CD4-positive, alpha-beta T cell treated with Interleukin-21 for 1 hour (primary cell): ENCODE measurements around the gene MYT1.

Experiments
- DNase-seq: peaks from one replicate; pipeline ENCODE4 v3.0.0-alpha.2; 2020

The MYT1 gene

GRCh38 chr20:64196309-64196708 lies 32.1 kb downstream of the MYT1 start:
- DNase-seq = no peak

GRCh38 chr20:64196847-64197306 lies 32.6 kb downstream of the MYT1 start:
- no peak for DNase-seq

- DNase-seq = no peak
These were observed 34.1 kb downstream of the MYT1 start for GRCh38 chr20:64198347-64198746.

GRCh38 chr20:64199395-64199794 lies 35.1 kb downstream of the MYT1 start:
- no peak for DNase-seq

- no peak for DNase-seq
These were observed 36.5 kb downstream of the MYT1 start for GRCh38 chr20:64200740-64201139.

- DNase-seq = no peak
These were observed 37.4 kb downstream of the MYT1 start for GRCh38 chr20:64201653-64202052.

- DNase-seq = no peak
These were observed 39.0 kb downstream of the MYT1 start for GRCh38 chr20:64203037-64203777.

- DNase-seq = no peak
These were observed 41.4 kb downstream of the MYT1 start for GRCh38 chr20:64205611-64206026.

- DNase-seq = no peak
These were observed 42.4 kb downstream of the MYT1 start for GRCh38 chr20:64206614-64207013.

GRCh38 chr20:64207641-64208590 lies 43.7 kb downstream of the MYT1 start:
- no peak for DNase-seq

GRCh38 chr20:64209148-64209547 lies 44.9 kb downstream of the MYT1 start:
- DNase-seq = no peak

GRCh38 chr20:64210656-64211369 lies 46.6 kb downstream of the MYT1 start:
- DNase-seq = no peak

GRCh38 chr20:64211874-64212658 lies 47.8 kb downstream of the MYT1 start:
- DNase-seq = no peak

- no peak for DNase-seq
These were observed 48.5 kb downstream of the MYT1 start for GRCh38 chr20:64212755-64213154.

- no peak for DNase-seq
These were observed 49.9 kb downstream of the MYT1 start for GRCh38 chr20:64214113-64214512.

GRCh38 chr20:64214952-64215351 lies 50.7 kb downstream of the MYT1 start:
- no peak for DNase-seq

- DNase-seq = no peak
These were observed 51.8 kb downstream of the MYT1 start for GRCh38 chr20:64216036-64216435.

- DNase-seq = no peak
These were observed 52.7 kb downstream of the MYT1 start for GRCh38 chr20:64216910-64217309.

GRCh38 chr20:64217539-64218221 lies 53.4 kb downstream of the MYT1 start:
- DNase-seq = no peak

GRCh38 chr20:64219202-64219601 lies 55.0 kb downstream of the MYT1 start:
- peak; percentile 18 for DNase-seq

- no peak for DNase-seq
These were observed 55.5 kb downstream of the MYT1 start for GRCh38 chr20:64219730-64220129.

GRCh38 chr20:64220420-64220819 lies 56.2 kb downstream of the MYT1 start:
- DNase-seq = no peak
